Hepatocyte (in vitro differentiated cells): ENCODE results near the gene SLC26A8.

ENCODE experiments used
- EZH2 ChIP-seq: fragments of 200-600 bp; sonication (generic); IDR thresholded peaks from 2 replicates; pipeline ENCODE4 v1.6.1; 2016; ENCODE audit warnings: antibody characterized with exemption, mild to moderate bottlenecking, borderline replicate concordance
- TF ChIP-seq, protein P1 (sequence below): fragments of 200-600 bp; sonication (generic); IDR thresholded peaks from 2 replicates; pipeline ENCODE4 v1.5.1; 2016; ENCODE audit warnings: antibody characterized with exemption, mild to moderate bottlenecking; ENCODE audit not compliant: poor library complexity

DNA sequence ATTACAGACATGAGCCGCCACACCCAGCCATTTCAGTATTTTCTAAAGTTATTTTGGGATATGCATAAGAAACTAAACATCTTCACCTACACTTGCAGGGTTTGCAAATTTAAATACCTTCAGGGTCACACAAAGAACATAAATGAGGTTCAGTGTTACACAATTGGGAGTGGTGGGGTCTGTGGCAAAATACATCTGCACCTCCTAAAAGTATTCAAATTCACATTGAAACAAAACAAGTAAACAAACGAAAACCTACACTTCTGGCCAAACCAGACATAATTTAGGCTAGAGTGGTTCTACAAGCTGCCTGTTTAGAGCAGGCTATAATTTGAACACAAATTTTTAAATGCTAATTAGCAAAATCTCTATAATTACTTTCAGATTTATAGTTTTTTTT, 37.8 kb upstream of the SLC26A8 start:
- TF ChIP-seq, protein P1, sequence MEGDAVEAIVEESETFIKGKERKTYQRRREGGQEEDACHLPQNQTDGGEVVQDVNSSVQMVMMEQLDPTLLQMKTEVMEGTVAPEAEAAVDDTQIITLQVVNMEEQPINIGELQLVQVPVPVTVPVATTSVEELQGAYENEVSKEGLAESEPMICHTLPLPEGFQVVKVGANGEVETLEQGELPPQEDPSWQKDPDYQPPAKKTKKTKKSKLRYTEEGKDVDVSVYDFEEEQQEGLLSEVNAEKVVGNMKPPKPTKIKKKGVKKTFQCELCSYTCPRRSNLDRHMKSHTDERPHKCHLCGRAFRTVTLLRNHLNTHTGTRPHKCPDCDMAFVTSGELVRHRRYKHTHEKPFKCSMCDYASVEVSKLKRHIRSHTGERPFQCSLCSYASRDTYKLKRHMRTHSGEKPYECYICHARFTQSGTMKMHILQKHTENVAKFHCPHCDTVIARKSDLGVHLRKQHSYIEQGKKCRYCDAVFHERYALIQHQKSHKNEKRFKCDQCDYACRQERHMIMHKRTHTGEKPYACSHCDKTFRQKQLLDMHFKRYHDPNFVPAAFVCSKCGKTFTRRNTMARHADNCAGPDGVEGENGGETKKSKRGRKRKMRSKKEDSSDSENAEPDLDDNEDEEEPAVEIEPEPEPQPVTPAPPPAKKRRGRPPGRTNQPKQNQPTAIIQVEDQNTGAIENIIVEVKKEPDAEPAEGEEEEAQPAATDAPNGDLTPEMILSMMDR, result no peak
- no peak for TF ChIP-seq EZH2
